ENCODE data around the gene PGC.
A peak's percentile ranks its signal among the peaks of the same experiment; 100 is the strongest.

The PGC gene

GRCh38 chr6:41747256-41748101, at the start of gene PGC:
Gene PGC, minus strand, starts transcription at chr6:41747397. Its CDS starts 63 bp downstream, at chr6:41747334.
- no peak for DNase-seq

GRCh38 chr6:41796474-41796873, 49.3 kb upstream of the PGC start:
- DNase-seq = no peak

DNA sequence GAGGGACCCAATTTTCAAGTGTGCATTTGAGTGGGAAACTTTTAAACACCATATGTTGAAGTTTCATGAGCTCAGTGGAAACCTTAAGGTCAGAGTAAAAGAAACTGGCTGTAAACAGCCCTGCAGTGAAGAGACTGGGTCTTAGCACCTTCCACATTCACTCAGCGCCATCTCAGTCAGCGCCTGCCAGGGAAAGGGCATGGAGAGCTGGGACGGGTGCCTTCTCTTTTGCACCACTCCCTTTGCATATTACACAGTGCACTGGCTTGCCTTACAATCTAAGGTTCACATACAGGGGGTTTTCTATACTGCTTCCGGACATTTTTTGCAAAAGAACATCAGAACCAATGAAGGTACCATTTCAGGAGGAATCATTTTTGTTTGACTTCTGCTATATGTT, 44.8 kb upstream of the PGC start:
- DNase-seq = no peak

DNA sequence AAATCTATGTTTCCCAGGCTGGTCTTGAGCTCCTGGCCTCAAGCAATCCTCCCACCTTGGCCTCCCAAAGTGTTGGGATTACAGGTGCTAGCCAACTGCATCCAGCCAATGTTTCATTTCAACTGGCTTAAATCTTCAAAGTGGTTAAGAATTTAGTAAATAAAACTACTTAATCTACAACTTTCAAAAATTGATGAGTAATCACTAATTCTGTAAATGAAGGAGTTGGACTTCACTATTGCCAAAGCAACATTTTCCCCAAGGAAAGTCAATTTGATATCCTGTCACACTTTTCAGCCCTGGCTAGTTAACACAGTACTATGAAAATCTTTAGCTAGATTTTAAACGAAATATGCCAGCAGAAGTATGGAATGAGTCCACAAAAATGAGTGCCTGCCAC, 44.1 kb upstream of the PGC start:
- no peak for DNase-seq

- DNase-seq = no peak
Measured at GRCh38 chr6:41790045-41790444, 42.8 kb upstream of the PGC start.

DNA sequence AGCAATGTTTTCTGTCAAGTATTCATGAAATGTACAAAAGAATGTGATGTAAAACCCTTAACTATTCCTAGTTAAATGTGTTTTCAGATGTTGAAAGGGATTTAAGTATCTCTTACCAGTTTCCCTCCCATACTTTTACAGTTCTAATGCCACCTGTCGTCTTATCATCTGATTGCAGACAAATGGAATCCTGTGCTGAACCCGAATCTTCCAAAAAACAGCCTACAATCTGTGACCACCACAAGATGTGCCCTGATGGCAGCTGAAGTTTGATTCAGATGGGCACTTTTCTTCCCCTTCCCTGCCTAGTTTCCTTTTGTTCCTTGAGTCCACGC, 42.2 kb upstream of the PGC start:
- no peak for DNase-seq

DNA sequence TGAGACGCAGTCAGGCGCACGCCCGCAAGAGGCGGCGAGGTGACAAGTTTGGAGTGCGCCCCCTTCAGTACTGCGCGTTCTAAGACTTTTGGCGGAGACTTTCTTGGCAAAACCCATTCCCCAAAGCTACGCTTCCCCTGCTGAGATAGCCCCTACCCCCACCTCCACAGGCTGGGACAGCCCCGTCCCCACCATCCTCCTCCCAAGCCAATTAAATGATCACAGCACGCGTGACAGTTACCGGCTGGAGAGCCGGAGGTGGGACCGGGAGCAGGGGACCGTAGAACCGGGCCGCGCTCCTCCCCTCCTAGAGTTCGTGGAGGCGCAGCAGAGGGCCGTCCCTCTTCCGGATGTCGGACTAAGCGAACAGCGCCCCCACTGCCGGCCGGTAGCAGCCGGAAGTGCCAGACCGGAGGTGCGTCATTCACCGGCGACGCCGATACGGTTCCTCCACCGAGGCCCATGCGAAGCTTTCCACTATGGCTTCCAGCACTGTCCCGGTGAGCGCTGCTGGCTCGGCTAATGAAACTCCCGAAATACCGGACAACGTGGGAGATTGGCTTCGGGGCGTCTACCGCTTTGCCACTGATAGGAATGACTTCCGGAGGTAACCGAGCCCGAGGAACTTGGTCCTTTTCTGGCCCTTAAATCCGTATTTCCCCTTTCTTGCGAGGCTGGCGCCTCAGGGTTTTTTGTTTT, 40.2 kb upstream of the PGC start, which contains the start of gene TOMM6:
TOMM6 (plus strand) TSS at position 476 of the 699 bp plus-strand sequence; CDS start at position 480, 4 bp downstream.
- DNase-seq = peak; percentile 61

GRCh38 chr6:41786451-41787218, 39.4 kb upstream of the PGC start:
- no peak for DNase-seq

- DNase-seq = no peak
Measured at GRCh38 chr6:41785689-41786450, 38.7 kb upstream of the PGC start.

DNA sequence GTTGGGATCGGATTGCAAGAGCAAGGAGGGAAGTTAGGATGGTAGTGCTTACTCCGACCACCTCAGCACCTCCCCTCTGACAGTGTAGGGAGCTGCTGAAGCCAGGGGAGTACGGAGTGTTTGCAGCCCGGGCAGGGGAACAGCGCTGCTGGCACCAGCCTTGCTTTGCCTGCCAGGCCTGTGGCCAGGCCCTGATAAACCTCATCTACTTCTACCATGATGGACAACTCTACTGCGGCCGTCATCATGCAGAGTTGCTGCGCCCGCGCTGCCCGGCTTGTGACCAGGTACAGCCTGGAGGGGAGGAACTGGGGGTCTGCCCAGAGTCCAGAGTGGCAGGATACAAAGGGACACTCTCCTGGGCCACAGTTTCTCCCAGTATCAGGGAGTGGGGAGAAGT, 38.1 kb upstream of the PGC start:
- DNase-seq = no peak

DNA sequence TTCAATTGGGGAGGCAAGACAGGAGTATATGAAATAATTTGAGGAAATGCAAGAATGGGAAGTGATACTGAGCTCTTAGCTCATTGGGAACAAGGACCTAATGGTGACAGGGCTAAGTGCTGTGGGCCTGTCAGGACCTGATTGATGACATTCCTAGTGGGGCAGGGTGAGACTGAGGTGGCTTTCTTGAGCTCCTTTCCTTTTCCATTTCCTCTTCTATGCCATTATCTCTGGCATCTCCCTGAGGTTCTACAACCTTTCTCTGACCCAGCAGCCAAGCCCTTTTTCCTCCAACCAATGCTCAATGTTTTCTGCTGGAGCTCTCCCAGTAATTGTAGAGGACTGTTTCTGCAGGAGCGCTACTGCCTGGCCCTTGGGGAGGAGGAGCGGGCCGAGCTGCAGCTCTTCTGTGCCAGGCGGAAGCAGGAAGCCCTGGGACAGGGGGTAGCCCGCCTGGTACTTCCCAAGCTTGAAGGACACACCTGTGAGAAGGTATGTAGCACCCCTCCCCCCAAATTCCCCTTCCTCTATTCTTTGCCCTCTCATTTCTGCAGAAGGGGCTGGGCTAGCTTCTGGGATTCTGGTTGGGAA, 37.5 kb upstream of the PGC start:
- DNase-seq = no peak

DNA sequence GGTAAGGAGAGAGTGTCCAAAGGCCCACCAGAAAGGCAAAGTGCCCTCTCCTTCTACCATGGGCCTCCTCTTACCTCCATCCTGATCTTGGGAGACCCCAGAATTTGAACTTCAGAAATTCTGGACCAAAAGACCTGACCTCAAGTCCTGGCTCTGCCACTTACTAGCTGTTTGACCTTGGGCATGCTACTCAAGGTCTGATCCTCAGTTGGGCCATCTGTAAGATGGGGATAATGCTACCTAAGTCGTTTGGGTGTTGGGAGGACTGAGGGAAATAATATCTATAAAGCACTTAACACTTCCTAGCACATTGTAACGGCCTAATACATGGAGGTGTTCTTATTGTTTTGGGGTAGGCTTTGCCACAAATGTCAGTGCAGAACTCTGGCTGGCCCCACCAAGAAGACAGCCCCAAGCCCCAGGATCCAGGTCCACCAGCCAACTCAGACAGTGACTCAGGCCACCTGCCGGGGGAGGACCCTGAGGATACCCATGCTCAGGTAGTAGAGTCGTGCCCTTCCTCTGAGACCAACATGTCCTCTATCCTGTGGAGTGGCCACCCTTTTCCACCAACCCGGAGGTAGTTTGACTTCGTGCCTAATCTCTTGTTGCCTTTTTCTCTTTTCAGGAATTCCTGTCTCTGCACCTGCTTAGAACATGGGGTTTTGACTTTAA, 36.0 kb upstream of the PGC start:
- no peak for DNase-seq

GRCh38 chr6:41781366-41781730, 34.2 kb upstream of the PGC start:
- DNase-seq = no peak

- no peak for DNase-seq
Measured at GRCh38 chr6:41780551-41781365, 33.6 kb upstream of the PGC start, which contains the start of gene PRICKLE4. Gene PRICKLE4, plus strand, starts transcription at chr6:41780782. Its CDS starts 2,692 bp downstream, at chr6:41783474.

GRCh38 chr6:41779788-41780550, 32.8 kb upstream of the PGC start, which contains the start of gene FRS3:
Gene FRS3, minus strand, starts transcription at chr6:41779900. Its CDS starts 2,913 bp downstream, at chr6:41776987.
- peak; percentile 77 for DNase-seq

DNA sequence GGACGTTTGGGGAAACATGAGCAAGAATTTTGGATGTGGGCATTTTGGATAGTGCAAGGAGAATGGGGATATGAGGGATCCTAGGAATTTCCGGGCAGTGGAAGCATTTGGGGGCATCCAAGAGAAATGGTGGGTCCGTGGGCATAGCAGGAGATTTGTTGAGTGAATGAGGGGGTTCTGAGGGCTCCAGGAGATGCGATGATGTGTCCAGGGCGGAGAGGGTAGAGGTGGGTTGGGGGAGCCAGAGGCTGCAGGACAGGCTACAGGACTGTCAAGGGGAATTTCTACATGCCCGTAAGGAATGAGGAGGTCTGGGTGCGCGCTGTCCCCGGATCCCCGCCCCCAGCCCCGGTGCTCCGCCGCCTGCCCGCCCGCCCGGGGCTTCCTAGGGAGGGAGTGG, 32.1 kb upstream of the PGC start:
- DNase-seq = no peak

GRCh38 chr6:41778895-41779294, 31.7 kb upstream of the PGC start:
- DNase-seq = no peak

GRCh38 chr6:41777551-41778285, 30.5 kb upstream of the PGC start:
- no peak for DNase-seq

GRCh38 chr6:41775293-41775882, 28.2 kb upstream of the PGC start:
- no peak for DNase-seq

All from NCI-H1436 treated with DMSO at 0.1 percent for 48 hours (cell line).